ENCODE data around the gene ACTR5. TPM values are rescaled to one million over a fixed set of nuclear protein-coding genes. Genes with fewer than 3 reads are reported as not detected.

The ACTR5 gene
- 7.1 TPM for total RNA-seq

- DNase-seq = peak; percentile 80
These were observed at the start of gene ACTR5 for GRCh38 chr20:38748097-38748860. Gene ACTR5, plus strand, starts transcription at chr20:38748460. Its CDS starts 19 bp downstream, at chr20:38748479.

- DNase-seq = no peak
These were observed 49.7 kb upstream of the ACTR5 start for GRCh38 chr20:38698541-38698940.

GRCh38 chr20:38700141-38700540 is 48.1 kb upstream of the ACTR5 start:
- DNase-seq = no peak

GRCh38 chr20:38700926-38701325 is 47.3 kb upstream of the ACTR5 start:
- DNase-seq = no peak

- DNase-seq = no peak
These were observed 44.7 kb upstream of the ACTR5 start for GRCh38 chr20:38703526-38703925.

- no peak for DNase-seq
These were observed 44.1 kb upstream of the ACTR5 start for GRCh38 chr20:38704136-38704535.

- DNase-seq = no peak
These were observed 41.8 kb upstream of the ACTR5 start for GRCh38 chr20:38706509-38706908.

GRCh38 chr20:38714308-38714707 is 34.0 kb upstream of the ACTR5 start:
- DNase-seq = no peak

GRCh38 chr20:38715646-38716045 is 32.6 kb upstream of the ACTR5 start:
- no peak for DNase-seq

GRCh38 chr20:38722683-38723016 is 25.6 kb upstream of the ACTR5 start:
- no peak for DNase-seq

- no peak for DNase-seq
These were observed 25.0 kb upstream of the ACTR5 start for GRCh38 chr20:38723017-38723847.

GRCh38 chr20:38723848-38724625 is 24.2 kb upstream of the ACTR5 start, which contains the start of gene SLC32A1:
Gene SLC32A1, plus strand, starts transcription at chr20:38724486. Its CDS starts 239 bp downstream, at chr20:38724725.
- DNase-seq = no peak

- no peak for DNase-seq
These were observed 23.6 kb upstream of the ACTR5 start for GRCh38 chr20:38724626-38725147.

- no peak for DNase-seq
These were observed 22.9 kb upstream of the ACTR5 start for GRCh38 chr20:38725148-38725901.

GRCh38 chr20:38725931-38726803 is 22.1 kb upstream of the ACTR5 start:
- no peak for DNase-seq

- no peak for DNase-seq
These were observed 21.3 kb upstream of the ACTR5 start for GRCh38 chr20:38726804-38727606.

- no peak for DNase-seq
These were observed 20.6 kb upstream of the ACTR5 start for GRCh38 chr20:38727607-38728190.

GRCh38 chr20:38728191-38728781 is 20.0 kb upstream of the ACTR5 start:
- DNase-seq = no peak

Measured in skin of body (tissue), 2 donors.